HepG2 (cell line): ENCODE results near the gene DNM1L. TPM values are rescaled to one million over a fixed set of nuclear protein-coding genes. Genes with fewer than 3 reads are reported as not detected.

Experiments used
- AKAP8 ChIP-seq: sonication (generic); formaldehyde crosslinking; IDR thresholded peaks from 2 replicates; pipeline ENCODE4 v1.5.1; 2020; ENCODE audit warnings: mild to moderate bottlenecking, missing genetic modification reagents
- ELK4 ChIP-seq: sonication (generic); formaldehyde crosslinking; IDR thresholded peaks from 2 replicates; pipeline ENCODE4 v1.9.0; 2021; ENCODE audit warnings: missing genetic modification reagents, borderline replicate concordance
- FOSL2 ChIP-seq: sonication (generic); formaldehyde crosslinking; IDR thresholded peaks from 2 replicates; pipeline ENCODE4 v1.4.0; 2020; ENCODE audit warnings: missing genetic modification reagents
- HNRNPK ChIP-seq: fragments of 200-400 bp; formaldehyde crosslinking; IDR thresholded peaks from 2 replicates; pipeline ENCODE4 v1.6.1; 2018; ENCODE audit warnings: low read length, low read depth, moderate library complexity, mild to moderate bottlenecking; ENCODE audit not compliant: poor library complexity, severe bottlenecking
- KDM5A ChIP-seq: fragments of 200-600 bp; sonication (generic); IDR thresholded peaks from 2 replicates; pipeline ENCODE4 v1.7.0; 2018; ENCODE audit warnings: antibody characterized with exemption, mild to moderate bottlenecking, low read length, borderline replicate concordance
- MED1 ChIP-seq: sonication (generic); formaldehyde crosslinking; IDR thresholded peaks from 2 replicates; pipeline ENCODE4 v1.4.0; 2020; ENCODE audit warnings: missing genetic modification reagents
- MEIS2 ChIP-seq: sonication (generic); formaldehyde crosslinking; IDR thresholded peaks from 2 replicates; pipeline ENCODE4 v1.9.0; 2021; ENCODE audit warnings: mild to moderate bottlenecking, missing genetic modification reagents
- MTF1 ChIP-seq: sonication (generic); formaldehyde crosslinking; IDR thresholded peaks from 2 replicates; pipeline ENCODE4 v1.5.0; 2020; ENCODE audit warnings: missing genetic modification reagents
- NR2F6 ChIP-seq, 2 experiments: IDR thresholded peaks; 2 replicates each; pipeline ENCODE4 v1.6.1; 2016; ENCODE audit warnings: antibody characterized with exemption in 1 of 2, mild to moderate bottlenecking in 1 of 2
- PHF21A ChIP-seq: sonication (generic); formaldehyde crosslinking; IDR thresholded peaks from 2 replicates; pipeline ENCODE4 v1.5.0; 2020; ENCODE audit warnings: mild to moderate bottlenecking, missing genetic modification reagents
- TBP ChIP-seq: sonication (generic); formaldehyde crosslinking; IDR thresholded peaks from 2 replicates; pipeline ENCODE4 v1.5.0; 2020; ENCODE audit warnings: missing genetic modification reagents
- ZGPAT ChIP-seq: IDR thresholded peaks from 2 replicates; pipeline ENCODE4 v1.6.1; 2016; ENCODE audit warnings: mild to moderate bottlenecking
- ZNF207 ChIP-seq: fragments of 450-650 bp; IDR thresholded peaks from 2 replicates; pipeline ENCODE4 v1.6.1; 2016; ENCODE audit warnings: antibody characterized with exemption, borderline replicate concordance
- ZNF234 ChIP-seq: sonication (generic); formaldehyde crosslinking; conservative IDR thresholded peaks from 2 replicates; pipeline ENCODE4 v1.5.1; 2020; ENCODE audit warnings: mild to moderate bottlenecking, missing genetic modification reagents
- ZNF276 ChIP-seq: sonication (generic); formaldehyde crosslinking; IDR thresholded peaks from 2 replicates; pipeline ENCODE4 v1.4.0; 2020; ENCODE audit warnings: mild to moderate bottlenecking, low read depth, missing genetic modification reagents
- ZNF510 ChIP-seq: sonication (generic); formaldehyde crosslinking; IDR thresholded peaks from 2 replicates; pipeline ENCODE4 v1.4.0; 2020; ENCODE audit warnings: low read depth, mild to moderate bottlenecking, missing genetic modification reagents
- ZNF556 ChIP-seq: sonication (generic); formaldehyde crosslinking; IDR thresholded peaks from 2 replicates; pipeline ENCODE4 v1.4.0; 2020; ENCODE audit warnings: mild to moderate bottlenecking, missing genetic modification reagents, borderline replicate concordance
- ZNF570 ChIP-seq: sonication (generic); formaldehyde crosslinking; IDR thresholded peaks from 2 replicates; pipeline ENCODE4 v1.4.0; 2020; ENCODE audit warnings: mild to moderate bottlenecking, missing genetic modification reagents, borderline replicate concordance
- ZNF589 ChIP-seq: sonication (generic); formaldehyde crosslinking; conservative IDR thresholded peaks from 2 replicates; pipeline ENCODE4 v1.8.0; 2022; ENCODE audit warnings: mild to moderate bottlenecking, moderate library complexity, missing genetic modification reagents
- ZNF660 ChIP-seq: sonication (generic); formaldehyde crosslinking; IDR thresholded peaks from 2 replicates; pipeline ENCODE4 v1.5.1; 2020; ENCODE audit warnings: mild to moderate bottlenecking, low read depth, missing genetic modification reagents, borderline replicate concordance
- polyA plus RNA-seq, 8 experiments: library from polyadenylated mRNA; depleted of rRNA in 3 of 8; stranded (reverse) in 7 of 8; unstranded in 1 of 8; fragments of >200 nt; fragmentation: Illumina TruSeq in 4 of 8; extraction: Trizol in 4 of 8; gene quantifications; 2 replicates each; pipeline versions ENCODE4 v1.2.1 to v1.2.3, GENCODE V29; 2011 to 2016; ENCODE audit warnings: low read depth in 4 of 8, missing spikeins in 1 of 8, mixed read lengths in 1 of 8; ENCODE audit not compliant: insufficient read depth in 1 of 8
- total RNA-seq, 5 experiments: library from RNA; depleted of rRNA; stranded (reverse); fragments of >200 nt; fragmentation: Illumina TruSeq; extraction: Trizol; gene quantifications; 2 replicates each; pipeline ENCODE4 v1.2.3, GENCODE V29; 2016; ENCODE audit warnings: low read depth in 1 of 5
- TF ChIP-seq, protein P1 (sequence below): sonication (generic); formaldehyde crosslinking; IDR thresholded peaks from 2 replicates; pipeline ENCODE4 v1.4.0; 2020; ENCODE audit warnings: missing genetic modification reagents
- TF ChIP-seq, protein P2 (sequence below): sonication (generic); formaldehyde crosslinking; IDR thresholded peaks from 2 replicates; pipeline ENCODE4 v1.8.0; 2023; ENCODE audit warnings: mild to moderate bottlenecking, missing genetic modification reagents

The DNM1L gene
- total and polyA plus RNA-seq, 2 of the 13 experiments (the other 11 are each of a cell fraction or from before 2014, with no cell fraction given): 35.9 to 65.8 TPM

DNA sequence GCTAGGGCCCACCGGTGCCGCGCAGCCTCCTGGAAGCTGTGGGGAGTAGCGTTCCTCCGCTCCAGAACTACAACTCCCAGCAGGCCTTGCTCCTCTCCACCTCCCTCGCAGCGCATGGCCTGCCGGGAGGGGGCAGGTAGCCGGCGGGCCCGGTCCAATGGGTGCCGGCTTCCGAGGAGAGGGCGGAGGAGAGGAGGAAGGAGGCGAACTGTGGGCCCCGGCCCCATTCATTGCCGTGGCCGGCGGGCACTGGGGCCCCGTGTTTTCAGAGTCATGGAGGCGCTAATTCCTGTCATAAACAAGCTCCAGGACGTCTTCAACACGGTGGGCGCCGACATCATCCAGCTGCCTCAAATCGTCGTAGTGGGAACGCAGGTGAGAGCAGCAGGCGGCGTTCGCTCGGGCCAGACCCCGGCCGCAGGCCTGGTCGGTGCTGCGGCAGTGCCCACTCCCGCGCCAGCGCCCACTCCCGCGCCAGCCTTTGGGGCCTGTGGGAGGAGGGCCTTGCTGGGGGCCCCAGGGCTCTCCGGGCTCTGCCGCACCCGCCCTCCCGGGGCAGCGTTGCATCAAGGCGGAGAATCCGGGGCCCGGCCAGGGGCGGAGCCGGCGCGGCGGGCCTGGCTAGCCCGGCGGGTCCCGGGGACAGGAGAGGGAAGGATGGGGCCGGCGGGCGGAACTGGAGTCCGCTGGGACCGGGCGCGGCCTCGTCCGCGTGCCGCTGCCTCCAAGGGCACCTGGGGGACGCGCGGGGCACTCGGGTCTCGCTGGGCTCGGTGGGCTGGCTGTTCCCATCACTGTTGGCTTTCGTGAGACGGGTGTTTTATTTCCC is at the start of gene DNM1L (continued):
- TF ChIP-seq, protein P1, sequence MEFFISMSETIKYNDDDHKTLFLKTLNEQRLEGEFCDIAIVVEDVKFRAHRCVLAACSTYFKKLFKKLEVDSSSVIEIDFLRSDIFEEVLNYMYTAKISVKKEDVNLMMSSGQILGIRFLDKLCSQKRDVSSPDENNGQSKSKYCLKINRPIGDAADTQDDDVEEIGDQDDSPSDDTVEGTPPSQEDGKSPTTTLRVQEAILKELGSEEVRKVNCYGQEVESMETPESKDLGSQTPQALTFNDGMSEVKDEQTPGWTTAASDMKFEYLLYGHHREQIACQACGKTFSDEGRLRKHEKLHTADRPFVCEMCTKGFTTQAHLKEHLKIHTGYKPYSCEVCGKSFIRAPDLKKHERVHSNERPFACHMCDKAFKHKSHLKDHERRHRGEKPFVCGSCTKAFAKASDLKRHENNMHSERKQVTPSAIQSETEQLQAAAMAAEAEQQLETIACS (CRISPR knock-in tag): peak; percentile 56
- peak; percentile 9 for TF ChIP-seq HNRNPK
- TF ChIP-seq MEIS2 (CRISPR knock-in tag): peak; percentile 15; the same call in 1 of the 2 replicates
- 0 out of 2 replicates have a peak, but pooled peaks have one; percentile 84 for TF ChIP-seq TBP (CRISPR knock-in tag)
- peak; percentile 70; the same call in 1 of the 2 replicates for TF ChIP-seq ZNF276 (CRISPR knock-in tag)
- TF ChIP-seq ZNF207: no peak
- TF ChIP-seq FOSL2: peak; percentile 2; the same call in 1 of the 2 replicates
- peak; percentile 74; the same call in 1 of the 2 replicates for TF ChIP-seq ZNF510
- 0 out of 2 replicates have a peak, but pooled peaks have one; percentile 31 for TF ChIP-seq ZNF234
- no peak for TF ChIP-seq AKAP8
- TF ChIP-seq PHF21A (CRISPR knock-in tag): peak; percentile 58; the same call in 1 of the 2 replicates
- no peak for TF ChIP-seq ZNF570 (CRISPR knock-in tag)
- no peak for TF ChIP-seq ZNF660
- no peak for TF ChIP-seq NR2F6 (IDR thresholded peaks at IDR 0.05)
- no peak; the same call in 1 of the 2 replicates for TF ChIP-seq NR2F6 (CRISPR knock-in tag; IDR thresholded peaks at IDR 0.05)
- TF ChIP-seq MED1: peak; percentile 46
- TF ChIP-seq ELK4 (CRISPR knock-in tag): 0 out of 2 replicates have a peak, but pooled peaks have one; percentile 8
- peak; percentile 84; the same call in 1 of the 2 replicates for TF ChIP-seq ZGPAT (CRISPR knock-in tag)
- TF ChIP-seq KDM5A: peak; percentile 64; the same call in 1 of the 2 replicates
- peak; percentile 74; the same call in 1 of the 2 replicates for TF ChIP-seq ZNF556 (CRISPR knock-in tag)
- TF ChIP-seq, protein P2, sequence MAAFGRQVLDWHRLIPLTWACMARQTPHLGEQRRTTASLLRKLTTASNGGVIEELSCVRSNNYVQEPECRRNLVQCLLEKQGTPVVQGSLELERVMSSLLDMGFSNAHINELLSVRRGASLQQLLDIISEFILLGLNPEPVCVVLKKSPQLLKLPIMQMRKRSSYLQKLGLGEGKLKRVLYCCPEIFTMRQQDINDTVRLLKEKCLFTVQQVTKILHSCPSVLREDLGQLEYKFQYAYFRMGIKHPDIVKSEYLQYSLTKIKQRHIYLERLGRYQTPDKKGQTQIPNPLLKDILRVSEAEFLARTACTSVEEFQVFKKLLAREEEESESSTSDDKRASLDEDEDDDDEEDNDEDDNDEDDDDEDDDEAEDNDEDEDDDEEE: peak; percentile 15; the same call in 1 of the 2 replicates
- TF ChIP-seq ZNF589: no peak
- peak; percentile 69; the same call in 1 of the 2 replicates for TF ChIP-seq MTF1
